Activated CD4-positive, alpha-beta T cell treated with anti-CD3 and anti-CD28 coated beads, Interleukin-2, amount 10 ng/mL, durations not matched to agents 24 days and 14 days (primary cell): ENCODE measurements around the gene CRYGN. TPM values are rescaled to one million over a fixed set of nuclear protein-coding genes. Genes with fewer than 3 reads are reported as not detected.

ENCODE experiments used
- DNase-seq: peaks from one replicate; pipeline ENCODE4 v3.0.0; 2022
- H3K27ac Mint-ChIP-seq: one replicate; pipeline ENCODE4 v1.8.0; 2022; ENCODE audit warnings: mild to moderate bottlenecking, mixed read lengths
- H3K27me3 Mint-ChIP-seq: one replicate; pipeline ENCODE4 v1.8.0; 2022; ENCODE audit warnings: mixed read lengths
- H3K36me3 Mint-ChIP-seq: one replicate; pipeline ENCODE4 v1.8.0; 2022; ENCODE audit warnings: low read depth, mild to moderate bottlenecking, mixed read lengths
- H3K4me1 Mint-ChIP-seq: one replicate; pipeline ENCODE4 v1.8.0; 2021; ENCODE audit warnings: mixed read lengths
- H3K4me3 Mint-ChIP-seq: one replicate; pipeline ENCODE4 v1.8.0; 2022; ENCODE audit warnings: mild to moderate bottlenecking, moderate library complexity, mixed read lengths
- H3K9me3 Mint-ChIP-seq: one replicate; pipeline ENCODE4 v1.8.0; 2021; ENCODE audit warnings: mixed read lengths
- intact Hi-C: fragments of 100-400 bp; cut with micrococcal nuclease; formaldehyde crosslinking; loops from one replicate; pipeline ENCODE4 v1.15.1; 2023
- total RNA-seq: library from RNA; stranded (reverse); gene quantifications from 2 replicates; pipeline ENCODE4 v1.2.3, GENCODE V29; 2022

CRYGN gene
- total RNA-seq, 1 donor from 2014 or later = not detected

DNA sequence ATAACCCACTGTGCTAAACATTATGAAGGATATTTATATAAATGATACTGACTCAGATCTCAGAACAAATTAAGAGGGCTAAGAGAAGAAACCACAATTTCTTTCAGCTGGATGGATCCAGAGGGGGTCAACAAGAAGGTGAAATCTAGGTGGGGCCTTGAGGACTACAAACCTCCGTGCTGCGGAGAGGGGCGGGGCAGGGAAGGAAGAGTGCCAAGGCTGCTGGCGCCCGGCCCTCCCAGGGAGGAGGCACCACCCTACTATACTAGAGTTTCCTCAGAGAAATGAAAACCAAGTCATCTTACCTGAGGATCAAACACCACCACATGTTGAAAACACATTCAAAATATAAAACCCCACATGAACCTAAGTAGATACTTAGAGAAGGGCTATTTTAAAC lies 29.3 kb upstream of the CRYGN start:
- no peak overlapping the region for H3K4me3 Mint-ChIP-seq
- peaks cover 39% of the 10 kb centered on the region for H3K4me1 Mint-ChIP-seq
- no peaks in the 10 kb centered on the region for H3K9me3 Mint-ChIP-seq
- no peak overlapping the region for H3K27ac Mint-ChIP-seq
- peaks cover 76% of the 10 kb centered on the region for H3K36me3 Mint-ChIP-seq
- intact Hi-C loops = no loop called here
- no peaks in the 10 kb centered on the region for H3K27me3 Mint-ChIP-seq
- DNase-seq = no peak

DNA sequence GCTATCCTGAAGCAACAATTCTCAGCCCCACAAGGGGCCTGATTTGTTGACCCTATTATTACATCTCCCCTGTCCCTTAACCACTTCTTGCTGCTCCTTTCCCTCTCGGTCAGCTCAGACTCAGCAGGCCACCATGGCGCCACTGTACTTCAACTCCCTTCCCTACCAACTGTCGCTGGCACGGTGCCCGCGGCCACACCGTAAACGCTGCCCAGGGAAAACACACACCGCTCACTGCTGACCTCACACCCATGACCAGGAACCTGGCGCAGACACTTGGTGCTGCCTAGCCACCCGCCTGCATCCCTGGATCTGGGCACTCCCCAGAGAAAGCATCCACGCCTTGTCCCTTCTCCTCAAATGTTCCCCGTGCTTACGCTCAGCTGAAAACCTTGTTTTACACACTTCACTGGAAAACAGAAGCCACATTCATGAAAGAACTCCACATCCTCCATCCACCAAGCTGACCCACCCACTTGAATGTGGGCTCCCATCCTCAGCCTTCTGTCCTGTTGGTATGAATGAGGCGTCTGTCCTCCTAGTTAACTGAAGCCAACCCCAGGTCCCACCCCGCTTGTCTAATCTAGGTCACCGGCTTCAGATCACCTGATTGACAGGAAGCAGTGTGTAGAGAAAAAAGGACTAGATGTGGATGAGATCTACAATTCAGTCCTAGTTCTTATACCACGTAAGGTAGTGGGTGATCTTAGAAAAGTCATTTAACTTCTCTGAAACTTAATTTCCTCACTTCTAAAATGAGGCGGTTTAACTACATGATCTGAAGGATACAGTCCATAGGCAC lies 28.5 kb upstream of the CRYGN start:
- DNase-seq = no peak
- intact Hi-C loops = no loop called here
- H3K27ac Mint-ChIP-seq = peak overlapping the region; percentile 18
- peaks cover 79% of the 10 kb centered on the region for H3K36me3 Mint-ChIP-seq
- H3K4me3 Mint-ChIP-seq = no peak overlapping the region
- no peaks in the 10 kb centered on the region for H3K27me3 Mint-ChIP-seq
- peaks cover 6% of the 10 kb centered on the region for H3K9me3 Mint-ChIP-seq
- H3K4me1 Mint-ChIP-seq = peaks cover 32% of the 10 kb centered on the region

DNA sequence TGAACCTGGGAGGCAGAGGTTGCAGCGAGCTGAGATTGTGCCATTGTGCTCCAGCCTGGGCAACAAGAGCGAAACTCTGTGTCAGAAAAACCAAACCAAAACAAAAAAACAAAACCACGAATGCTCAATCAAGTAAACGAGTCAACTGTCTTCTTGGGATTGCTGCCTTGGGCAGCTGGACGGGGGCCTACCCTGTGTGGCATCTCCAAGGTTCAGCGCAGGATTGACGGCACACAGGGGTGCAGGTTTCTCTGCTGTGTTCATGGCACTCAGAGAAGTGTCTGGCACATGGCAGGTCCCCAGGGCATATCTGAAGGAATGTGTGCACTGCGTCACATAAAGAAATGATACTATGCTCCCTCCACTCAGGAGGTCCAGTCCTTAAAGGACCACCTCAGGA lies 25.2 kb upstream of the CRYGN start:
- peaks cover 72% of the 10 kb centered on the region for H3K36me3 Mint-ChIP-seq
- H3K27me3 Mint-ChIP-seq = no peaks in the 10 kb centered on the region
- no peak for DNase-seq
- no peak overlapping the region for H3K27ac Mint-ChIP-seq
- no peak overlapping the region for H3K4me3 Mint-ChIP-seq
- intact Hi-C loops = no loop called here
- peaks cover 13% of the 10 kb centered on the region for H3K4me1 Mint-ChIP-seq
- peaks cover 16% of the 10 kb centered on the region for H3K9me3 Mint-ChIP-seq

GRCh38 chr7:151462306-151462779 lies 22.4 kb upstream of the CRYGN start:
- Mint-ChIP-seq H3K36me3 (peaks cover 44% of the 10 kb centered on the region), H3K4me1 (no peaks in the 10 kb centered on the region), H3K27ac (no peak overlapping the region), H3K9me3 (peaks cover 16% of the 10 kb centered on the region), H3K4me3 (no peak overlapping the region), H3K27me3 (peaks cover 5% of the 10 kb centered on the region)
- intact Hi-C loops = no loop called here
- no peak for DNase-seq

GRCh38 chr7:151461942-151462230 lies 21.9 kb upstream of the CRYGN start:
- peaks cover 16% of the 10 kb centered on the region for H3K9me3 Mint-ChIP-seq
- no peaks in the 10 kb centered on the region for H3K4me1 Mint-ChIP-seq
- intact Hi-C loops = no loop called here
- H3K4me3 Mint-ChIP-seq = no peak overlapping the region
- peaks cover 39% of the 10 kb centered on the region for H3K36me3 Mint-ChIP-seq
- peaks cover 7% of the 10 kb centered on the region for H3K27me3 Mint-ChIP-seq
- DNase-seq = no peak
- H3K27ac Mint-ChIP-seq = no peak overlapping the region

DNA sequence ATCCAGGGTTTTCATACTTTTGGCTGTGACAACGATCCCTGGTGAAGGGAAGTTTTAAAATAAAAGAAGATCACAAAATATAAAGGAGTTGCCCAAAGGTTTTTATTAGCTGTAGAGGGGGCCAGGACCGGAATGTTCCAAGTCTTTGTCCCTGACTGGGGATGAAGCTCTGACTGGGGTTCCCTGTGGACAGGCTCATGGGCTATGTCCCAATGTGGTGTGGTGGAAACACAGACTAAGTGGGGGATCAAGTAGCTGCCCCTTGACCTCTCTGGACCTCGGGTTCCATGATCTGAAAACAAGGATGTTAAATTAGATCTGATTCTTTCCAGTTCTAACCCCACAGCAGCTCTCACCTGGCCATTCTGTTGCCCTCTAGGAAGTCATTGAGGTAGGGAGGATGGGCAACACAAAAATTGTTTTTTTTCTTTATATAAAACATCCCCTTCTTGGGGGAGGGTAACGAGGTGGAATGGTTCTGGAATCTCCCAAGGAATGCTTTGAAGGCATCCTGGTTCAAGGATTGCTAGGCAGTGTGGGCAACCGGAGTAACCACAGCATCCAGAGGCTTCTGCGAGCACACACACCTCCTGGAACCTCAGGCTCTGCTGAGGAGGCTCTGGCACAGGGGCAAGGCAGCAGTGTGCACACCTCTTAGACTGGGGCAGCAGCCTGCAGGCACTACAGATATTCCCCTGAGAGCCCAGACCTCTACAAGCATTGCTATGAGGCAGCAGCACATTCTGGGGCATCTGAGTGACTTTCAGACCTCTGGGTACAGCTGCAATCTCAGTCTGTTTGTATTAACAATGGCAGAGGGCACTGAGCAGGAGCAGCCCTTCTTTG lies 21.4 kb upstream of the CRYGN start:
- H3K9me3 Mint-ChIP-seq = peaks cover 16% of the 10 kb centered on the region
- peaks cover 37% of the 10 kb centered on the region for H3K36me3 Mint-ChIP-seq
- H3K27ac Mint-ChIP-seq = no peak overlapping the region
- no peak overlapping the region for H3K4me3 Mint-ChIP-seq
- H3K27me3 Mint-ChIP-seq = peaks cover 7% of the 10 kb centered on the region
- no peak for DNase-seq
- H3K4me1 Mint-ChIP-seq = no peaks in the 10 kb centered on the region
- intact Hi-C loops = no loop called here

DNA sequence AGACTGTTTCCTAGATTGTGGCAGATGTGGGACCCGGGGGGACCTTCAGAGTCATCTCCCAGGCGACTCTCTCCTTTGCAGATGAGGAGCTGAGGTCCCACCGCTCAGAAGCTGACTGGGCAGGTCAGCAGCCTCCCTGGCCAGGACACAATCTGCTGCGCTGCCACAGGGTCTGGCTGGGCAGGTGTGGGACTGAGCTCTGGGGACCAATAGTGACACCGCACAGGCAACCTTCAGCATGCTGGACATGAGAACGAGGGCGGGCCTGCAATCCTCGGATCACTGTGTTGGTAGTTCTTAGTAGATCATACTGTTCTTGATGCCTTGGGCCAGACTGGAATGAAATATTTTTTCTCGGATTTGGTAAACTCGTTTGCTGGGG lies 20.5 kb upstream of the CRYGN start:
- H3K9me3 Mint-ChIP-seq = peaks cover 16% of the 10 kb centered on the region
- H3K27ac Mint-ChIP-seq = no peak overlapping the region
- H3K27me3 Mint-ChIP-seq = peaks cover 7% of the 10 kb centered on the region
- no peaks in the 10 kb centered on the region for H3K4me1 Mint-ChIP-seq
- no peak for DNase-seq
- H3K36me3 Mint-ChIP-seq = peaks cover 29% of the 10 kb centered on the region
- intact Hi-C loops = no loop called here
- no peak overlapping the region for H3K4me3 Mint-ChIP-seq

GRCh38 chr7:151459726-151460473 lies 20.0 kb upstream of the CRYGN start:
- intact Hi-C loops = no loop called here
- H3K27me3 Mint-ChIP-seq = peaks cover 7% of the 10 kb centered on the region
- no peak overlapping the region for H3K27ac Mint-ChIP-seq
- no peak for DNase-seq
- peaks cover 24% of the 10 kb centered on the region for H3K36me3 Mint-ChIP-seq
- peaks cover 16% of the 10 kb centered on the region for H3K9me3 Mint-ChIP-seq
- H3K4me3 Mint-ChIP-seq = no peak overlapping the region
- H3K4me1 Mint-ChIP-seq = no peaks in the 10 kb centered on the region

GRCh38 chr7:151457534-151457933 lies 17.6 kb upstream of the CRYGN start:
- Mint-ChIP-seq H3K36me3 (peaks cover 2% of the 10 kb centered on the region), H3K4me1 (no peaks in the 10 kb centered on the region), H3K4me3 (no peak overlapping the region), H3K27ac (no peak overlapping the region), H3K27me3 (peaks cover 9% of the 10 kb centered on the region), H3K9me3 (peaks cover under 1% of the 10 kb centered on the region)
- no peak for DNase-seq
- intact Hi-C loops = no loop called here

GRCh38 chr7:151456782-151457181 lies 16.8 kb upstream of the CRYGN start:
- H3K4me3 Mint-ChIP-seq = no peak overlapping the region
- H3K27ac Mint-ChIP-seq = no peak overlapping the region
- H3K9me3 Mint-ChIP-seq = no peaks in the 10 kb centered on the region
- H3K27me3 Mint-ChIP-seq = peaks cover 9% of the 10 kb centered on the region
- DNase-seq = no peak
- no peaks in the 10 kb centered on the region for H3K4me1 Mint-ChIP-seq
- intact Hi-C loops = no loop called here
- peaks cover 1% of the 10 kb centered on the region for H3K36me3 Mint-ChIP-seq

DNA sequence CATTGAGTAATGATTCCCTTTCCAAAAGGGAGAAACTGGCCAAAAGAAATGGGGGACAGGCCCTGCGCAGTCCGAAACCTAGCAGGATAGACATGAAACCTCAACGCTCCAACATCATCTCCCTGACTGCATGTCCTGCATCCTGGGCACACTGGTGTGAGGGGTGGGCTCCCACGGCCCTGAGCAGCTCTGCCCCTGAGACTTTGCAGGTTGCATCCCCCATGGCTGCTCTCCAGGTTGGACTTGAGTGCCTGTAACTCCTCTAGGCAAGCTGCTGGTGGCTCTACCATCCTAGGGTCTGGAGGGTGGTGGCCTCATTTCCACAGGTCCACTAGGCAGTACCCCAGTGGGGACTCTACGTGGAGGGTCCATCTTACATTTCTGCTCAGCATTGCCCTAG lies 16.3 kb upstream of the CRYGN start:
- H3K36me3 Mint-ChIP-seq = peaks cover 1% of the 10 kb centered on the region
- no peak for DNase-seq
- no peaks in the 10 kb centered on the region for H3K9me3 Mint-ChIP-seq
- peaks cover 9% of the 10 kb centered on the region for H3K27me3 Mint-ChIP-seq
- no peaks in the 10 kb centered on the region for H3K4me1 Mint-ChIP-seq
- no peak overlapping the region for H3K4me3 Mint-ChIP-seq
- H3K27ac Mint-ChIP-seq = no peak overlapping the region
- intact Hi-C loops = no loop called here

DNA sequence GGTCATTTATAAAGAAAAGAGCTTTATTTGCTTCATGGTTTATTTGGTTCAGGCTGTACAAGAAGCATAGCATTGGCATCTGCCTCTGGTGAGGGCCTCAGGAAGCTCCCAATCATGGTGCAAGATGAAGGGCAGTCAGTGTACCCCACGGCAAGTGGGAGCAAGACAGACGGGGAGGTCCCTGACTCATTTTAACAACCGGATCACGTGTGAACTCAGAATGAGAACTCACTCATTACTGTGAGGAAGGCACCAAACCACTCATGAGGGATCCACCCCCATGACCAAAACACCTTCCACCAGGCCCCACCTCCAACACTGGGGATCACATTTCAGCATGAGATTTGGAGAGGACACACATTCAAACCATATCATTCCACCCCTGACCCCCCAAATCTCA lies 15.7 kb upstream of the CRYGN start:
- intact Hi-C loops = no loop called here
- no peak for DNase-seq
- no peaks in the 10 kb centered on the region for H3K4me1 Mint-ChIP-seq
- H3K4me3 Mint-ChIP-seq = no peak overlapping the region
- no peaks in the 10 kb centered on the region for H3K36me3 Mint-ChIP-seq
- H3K27ac Mint-ChIP-seq = no peak overlapping the region
- no peaks in the 10 kb centered on the region for H3K9me3 Mint-ChIP-seq
- H3K27me3 Mint-ChIP-seq = peaks cover 11% of the 10 kb centered on the region

DNA sequence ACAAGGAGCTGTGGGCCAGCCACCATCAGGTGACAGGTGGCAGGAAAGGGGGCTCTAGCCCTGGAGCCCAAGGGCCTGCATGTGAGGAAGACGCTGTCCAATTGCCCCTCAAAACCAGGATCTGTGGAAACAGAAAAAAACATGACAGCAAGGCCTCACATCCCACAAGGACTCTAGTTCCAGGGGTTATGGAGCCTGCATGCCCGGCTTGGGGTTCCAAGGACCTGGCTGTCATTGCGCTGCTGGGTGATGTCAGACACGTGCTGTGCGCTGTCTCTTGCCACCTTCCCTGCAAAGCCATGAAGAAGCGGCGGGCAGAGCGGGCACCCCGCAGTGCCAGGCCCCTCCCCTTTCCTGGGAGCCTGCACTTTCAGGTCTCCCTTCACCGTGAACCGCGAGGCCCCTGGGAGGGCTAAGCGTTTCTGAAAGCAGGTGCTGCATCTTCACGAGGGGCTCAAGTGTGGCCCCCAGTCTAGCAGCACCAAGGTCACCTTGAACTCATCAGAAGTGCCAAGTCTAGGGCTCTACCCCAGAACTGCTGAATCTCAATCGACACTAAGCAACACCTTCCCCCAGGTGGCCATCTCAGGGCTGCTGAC lies 15.1 kb upstream of the CRYGN start:
- H3K4me1 Mint-ChIP-seq = no peaks in the 10 kb centered on the region
- no peaks in the 10 kb centered on the region for H3K36me3 Mint-ChIP-seq
- peaks cover 11% of the 10 kb centered on the region for H3K27me3 Mint-ChIP-seq
- no peak overlapping the region for H3K27ac Mint-ChIP-seq
- H3K4me3 Mint-ChIP-seq = no peak overlapping the region
- H3K9me3 Mint-ChIP-seq = no peaks in the 10 kb centered on the region
- intact Hi-C loops = no loop called here
- DNase-seq = no peak

GRCh38 chr7:151454305-151454704 lies 14.4 kb upstream of the CRYGN start:
- no peak overlapping the region for H3K27ac Mint-ChIP-seq
- intact Hi-C loops = no loop called here
- peaks cover 2% of the 10 kb centered on the region for H3K4me1 Mint-ChIP-seq
- peaks cover 9% of the 10 kb centered on the region for H3K27me3 Mint-ChIP-seq
- H3K36me3 Mint-ChIP-seq = no peaks in the 10 kb centered on the region
- DNase-seq = no peak
- no peak overlapping the region for H3K4me3 Mint-ChIP-seq
- no peaks in the 10 kb centered on the region for H3K9me3 Mint-ChIP-seq
